Type B pancreatic cell (in vitro differentiated cells): ENCODE measurements around the gene PHYHD1. TPM values are rescaled to one million over a fixed set of nuclear protein-coding genes. Genes with fewer than 3 reads are reported as not detected.

Source experiments
- DNase-seq: peaks from one replicate; pipeline ENCODE4 v3.0.0; 2021; ENCODE audit warnings: mixed read lengths; ENCODE audit not compliant: unreplicated experiment; ENCODE audit errors: extremely low spot score
- H3K27ac Mint-ChIP-seq: 2 replicates; pipeline ENCODE4 v1.8.0; 2021; ENCODE audit warnings: mild to moderate bottlenecking, mixed read lengths
- H3K27me3 Mint-ChIP-seq: 2 replicates; pipeline ENCODE4 v1.8.0; 2021; ENCODE audit warnings: mixed read lengths
- H3K36me3 Mint-ChIP-seq: 2 replicates; pipeline ENCODE4 v1.8.0; 2021; ENCODE audit warnings: mixed read lengths
- H3K4me1 Mint-ChIP-seq: one replicate; pipeline ENCODE4 v1.8.0; 2021; ENCODE audit warnings: mixed read lengths; ENCODE audit not compliant: unreplicated experiment
- H3K4me3 Mint-ChIP-seq: 2 replicates; pipeline ENCODE4 v1.8.0; 2021; ENCODE audit warnings: mild to moderate bottlenecking, mixed read lengths
- H3K9me3 Mint-ChIP-seq: 2 replicates; pipeline ENCODE4 v1.8.0; 2021; ENCODE audit warnings: mixed read lengths
- total RNA-seq: library from RNA; stranded (reverse); gene quantifications from 2 replicates; pipeline ENCODE4 v1.2.1, GENCODE V29; 2021; ENCODE audit warnings: low replicate concordance
- TF ChIP-seq, protein P1 (sequence below): fragments of 200-600 bp; sonication (generic); conservative IDR thresholded peaks from 2 replicates; pipeline ENCODE4 v1.5.0; 2021; ENCODE audit warnings: antibody characterized with exemption, mild to moderate bottlenecking

PHYHD1 gene
- total RNA-seq, 1 donor from 2014 or later: 14.3 TPM

DNA sequence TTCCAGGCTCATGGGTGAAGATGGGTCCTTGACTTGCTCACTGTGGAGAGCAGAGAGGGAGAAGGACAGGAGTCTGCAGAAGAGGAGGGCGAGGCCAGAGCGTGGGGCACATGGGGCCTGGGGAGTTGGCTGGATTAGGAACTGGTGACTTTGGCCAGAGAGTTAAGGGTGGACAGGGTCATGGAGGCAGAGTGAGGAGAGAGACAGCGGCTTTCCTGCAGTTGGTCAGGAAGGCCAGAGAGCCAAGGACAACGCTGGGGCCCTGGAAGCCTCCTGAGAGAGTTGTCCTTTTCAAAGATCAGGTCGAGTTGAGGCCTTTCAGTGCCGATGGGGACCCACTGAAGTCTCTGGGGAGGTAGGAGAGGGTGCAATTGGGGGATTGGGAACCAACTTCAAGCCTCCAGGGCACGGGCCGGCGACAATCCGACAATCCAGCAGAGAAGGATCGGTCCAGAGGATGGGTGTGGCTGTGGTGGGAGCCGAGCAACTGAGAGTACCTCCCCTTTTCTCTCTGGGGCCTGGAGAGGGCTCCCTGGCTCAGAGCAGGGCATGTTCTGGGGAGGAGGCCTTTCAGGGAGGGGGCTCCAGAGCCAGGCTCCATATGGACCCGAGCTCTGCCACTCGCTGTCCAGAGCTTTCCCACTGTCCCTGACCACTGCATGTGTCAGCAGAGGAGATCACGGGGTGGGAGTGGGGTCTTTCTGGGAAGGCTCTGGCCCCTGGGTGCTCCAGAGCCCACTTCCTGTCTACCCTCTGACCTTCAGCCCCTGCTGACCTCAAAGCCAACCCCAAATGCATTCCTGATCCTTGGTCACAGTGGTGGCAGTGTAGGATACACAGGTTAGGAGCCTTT lies 7.5 kb upstream of the PHYHD1 start:
- H3K4me3 Mint-ChIP-seq: no peak overlapping the region
- no peaks in the 10 kb centered on the region for H3K9me3 Mint-ChIP-seq
- no peak for DNase-seq
- H3K4me1 Mint-ChIP-seq: peaks cover 21% of the 10 kb centered on the region
- no peaks in the 10 kb centered on the region for H3K27me3 Mint-ChIP-seq
- TF ChIP-seq, protein P1, sequence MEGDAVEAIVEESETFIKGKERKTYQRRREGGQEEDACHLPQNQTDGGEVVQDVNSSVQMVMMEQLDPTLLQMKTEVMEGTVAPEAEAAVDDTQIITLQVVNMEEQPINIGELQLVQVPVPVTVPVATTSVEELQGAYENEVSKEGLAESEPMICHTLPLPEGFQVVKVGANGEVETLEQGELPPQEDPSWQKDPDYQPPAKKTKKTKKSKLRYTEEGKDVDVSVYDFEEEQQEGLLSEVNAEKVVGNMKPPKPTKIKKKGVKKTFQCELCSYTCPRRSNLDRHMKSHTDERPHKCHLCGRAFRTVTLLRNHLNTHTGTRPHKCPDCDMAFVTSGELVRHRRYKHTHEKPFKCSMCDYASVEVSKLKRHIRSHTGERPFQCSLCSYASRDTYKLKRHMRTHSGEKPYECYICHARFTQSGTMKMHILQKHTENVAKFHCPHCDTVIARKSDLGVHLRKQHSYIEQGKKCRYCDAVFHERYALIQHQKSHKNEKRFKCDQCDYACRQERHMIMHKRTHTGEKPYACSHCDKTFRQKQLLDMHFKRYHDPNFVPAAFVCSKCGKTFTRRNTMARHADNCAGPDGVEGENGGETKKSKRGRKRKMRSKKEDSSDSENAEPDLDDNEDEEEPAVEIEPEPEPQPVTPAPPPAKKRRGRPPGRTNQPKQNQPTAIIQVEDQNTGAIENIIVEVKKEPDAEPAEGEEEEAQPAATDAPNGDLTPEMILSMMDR: no peak
- H3K36me3 Mint-ChIP-seq: peaks cover 10% of the 10 kb centered on the region
- H3K27ac Mint-ChIP-seq: peak overlapping the region; percentile 85

- TF ChIP-seq, protein P1: no peak
- Mint-ChIP-seq H3K36me3 (peaks cover 4% of the 10 kb centered on the region), H3K4me3 (no peak overlapping the region), H3K27ac (no peak overlapping the region), H3K9me3 (no peaks in the 10 kb centered on the region), H3K4me1 (peaks cover 24% of the 10 kb centered on the region), H3K27me3 (no peaks in the 10 kb centered on the region)
- no peak for DNase-seq
These were observed 6.6 kb upstream of the PHYHD1 start for GRCh38 chr9:128913995-128914772.

GRCh38 chr9:128916204-128916603 lies 4.6 kb upstream of the PHYHD1 start:
- Mint-ChIP-seq H3K27ac (no peak overlapping the region), H3K4me1 (peaks cover 21% of the 10 kb centered on the region), H3K27me3 (no peaks in the 10 kb centered on the region), H3K4me3 (no peak overlapping the region), H3K36me3 (peaks cover 4% of the 10 kb centered on the region), H3K9me3 (no peaks in the 10 kb centered on the region)
- TF ChIP-seq, protein P1: no peak
- DNase-seq: no peak

- Mint-ChIP-seq H3K27ac (no peak overlapping the region), H3K9me3 (no peaks in the 10 kb centered on the region), H3K4me1 (peaks cover 20% of the 10 kb centered on the region), H3K36me3 (peaks cover 4% of the 10 kb centered on the region), H3K27me3 (no peaks in the 10 kb centered on the region), H3K4me3 (no peak overlapping the region)
- TF ChIP-seq, protein P1: no peak
- no peak for DNase-seq
These were observed 4.0 kb upstream of the PHYHD1 start for GRCh38 chr9:128916745-128917144.

DNA sequence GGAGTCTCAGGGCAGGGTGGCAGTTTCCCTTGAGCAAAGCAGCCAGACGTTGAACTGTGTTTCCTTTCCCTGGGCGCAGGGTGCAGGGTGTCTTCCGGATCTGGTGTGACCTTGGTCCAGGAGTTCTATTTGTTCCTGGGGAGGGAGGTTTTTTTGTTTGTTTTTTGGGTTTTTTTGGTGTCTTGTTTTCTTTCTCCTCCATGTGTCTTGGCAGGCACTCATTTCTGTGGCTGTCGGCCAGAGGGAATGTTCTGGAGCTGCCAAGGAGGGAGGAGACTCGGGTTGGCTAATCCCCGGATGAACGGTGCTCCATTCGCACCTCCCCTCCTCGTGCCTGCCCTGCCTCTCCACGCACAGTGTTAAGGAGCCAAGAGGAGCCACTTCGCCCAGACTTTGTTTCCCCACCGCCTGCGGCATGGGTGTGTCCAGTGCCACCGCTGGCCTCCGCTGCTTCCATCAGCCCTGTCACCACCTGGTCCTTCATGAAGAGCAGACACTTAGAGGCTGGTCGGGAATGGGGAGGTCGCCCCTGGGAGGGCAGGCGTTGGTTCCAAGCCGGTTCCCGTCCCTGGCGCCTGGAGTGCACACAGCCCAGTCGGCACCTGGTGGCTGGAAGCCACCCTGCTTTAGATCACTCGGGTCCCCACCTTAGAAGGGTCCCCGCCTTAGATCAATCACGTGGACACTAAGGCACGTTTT lies 3.5 kb upstream of the PHYHD1 start:
- Mint-ChIP-seq H3K4me1 (peaks cover 18% of the 10 kb centered on the region), H3K36me3 (peaks cover 4% of the 10 kb centered on the region), H3K9me3 (no peaks in the 10 kb centered on the region), H3K4me3 (no peak overlapping the region), H3K27ac (no peak overlapping the region), H3K27me3 (no peaks in the 10 kb centered on the region)
- DNase-seq: no peak
- TF ChIP-seq, protein P1: no peak
